Central memory CD8-positive, alpha-beta T cell (primary cell): ENCODE results near the gene STRIP2.

Source experiments
- ATAC-seq: fragments of 150-1000 bp; cut with Tn5 transposase; replicated peaks from 2 replicates; pipeline ENCODE4 v1.10.0; 2022; ENCODE audit warnings: mild to moderate bottlenecking, moderate FRiP score, moderate number of reproducible peaks; ENCODE audit not compliant: poor library complexity, severe bottlenecking; ENCODE audit errors: extremely low read depth
- DNase-seq, 2 donors: peaks; one replicate each; pipeline ENCODE4 v3.0.0; 2021; ENCODE audit warnings: low spot score in 2 of 2
- H3K27ac Mint-ChIP-seq: one replicate; pipeline ENCODE4 v1.8.0; 2022; ENCODE audit warnings: low read depth, mild to moderate bottlenecking, moderate library complexity, mixed read lengths
- H3K27me3 Mint-ChIP-seq: one replicate; pipeline ENCODE4 v1.8.0; 2022; ENCODE audit warnings: mixed read lengths
- H3K36me3 Mint-ChIP-seq: one replicate; pipeline ENCODE4 v1.8.0; 2022; ENCODE audit warnings: mild to moderate bottlenecking, moderate library complexity, mixed read lengths; ENCODE audit not compliant: insufficient read depth
- H3K4me1 Mint-ChIP-seq: one replicate; pipeline ENCODE4 v1.8.0; 2022; ENCODE audit warnings: mixed read lengths
- H3K4me3 Mint-ChIP-seq: one replicate; pipeline ENCODE4 v1.8.0; 2022; ENCODE audit warnings: mild to moderate bottlenecking, moderate library complexity, mixed read lengths
- H3K9me3 Mint-ChIP-seq: one replicate; pipeline ENCODE4 v1.8.0; 2022; ENCODE audit warnings: mixed read lengths

STRIP2 gene

DNA sequence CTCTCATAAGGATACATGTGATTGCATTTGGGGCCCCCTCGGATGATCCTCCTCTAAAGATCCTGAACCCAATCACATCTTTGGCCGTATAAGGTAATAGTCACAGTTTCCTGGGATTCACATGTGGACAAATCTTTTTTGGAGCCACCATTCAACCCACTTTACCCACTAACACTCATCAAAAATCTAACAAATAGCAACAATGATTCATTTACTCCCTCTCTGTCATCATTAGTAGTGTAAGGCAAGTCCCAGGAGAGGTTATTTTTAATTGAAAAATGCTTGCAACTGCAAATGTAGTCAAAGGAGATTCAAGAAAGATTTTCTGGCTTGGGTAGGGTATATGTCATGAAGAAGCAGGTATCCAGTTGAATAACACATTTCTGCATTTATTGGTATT is 58.2 kb downstream of the STRIP2 start:
- no peaks in the 10 kb centered on the region for H3K4me1 Mint-ChIP-seq
- no peaks in the 10 kb centered on the region for H3K27me3 Mint-ChIP-seq
- H3K27ac Mint-ChIP-seq: no peak overlapping the region
- H3K4me3 Mint-ChIP-seq: no peak overlapping the region
- DNase-seq (no peak), ATAC-seq (no peak)
- H3K36me3 Mint-ChIP-seq: no peaks in the 10 kb centered on the region
- no peaks in the 10 kb centered on the region for H3K9me3 Mint-ChIP-seq

DNA sequence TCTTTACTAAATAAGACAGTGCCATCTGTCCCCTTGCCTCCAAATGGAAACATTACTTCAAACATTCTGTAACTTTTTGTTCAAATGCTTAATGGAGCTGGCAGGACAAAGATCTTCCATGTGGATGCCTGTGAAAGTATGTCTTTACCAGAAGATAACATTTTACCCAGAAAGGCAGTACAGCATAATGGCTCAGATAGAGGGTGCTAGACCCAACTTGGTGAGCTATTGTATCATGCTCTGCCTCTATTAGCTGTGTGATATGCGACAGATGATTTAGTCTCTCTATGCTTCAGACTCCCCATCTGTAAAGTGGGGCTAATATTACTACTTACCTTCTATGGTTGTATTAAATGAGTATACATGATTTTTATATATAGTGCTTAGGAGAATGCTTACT is 59.3 kb downstream of the STRIP2 start:
- Mint-ChIP-seq H3K4me3 (no peak overlapping the region), H3K9me3 (no peaks in the 10 kb centered on the region), H3K36me3 (no peaks in the 10 kb centered on the region), H3K4me1 (no peaks in the 10 kb centered on the region), H3K27ac (no peak overlapping the region), H3K27me3 (no peaks in the 10 kb centered on the region)
- DNase-seq: no peak
- peak; percentile 40 for ATAC-seq

DNA sequence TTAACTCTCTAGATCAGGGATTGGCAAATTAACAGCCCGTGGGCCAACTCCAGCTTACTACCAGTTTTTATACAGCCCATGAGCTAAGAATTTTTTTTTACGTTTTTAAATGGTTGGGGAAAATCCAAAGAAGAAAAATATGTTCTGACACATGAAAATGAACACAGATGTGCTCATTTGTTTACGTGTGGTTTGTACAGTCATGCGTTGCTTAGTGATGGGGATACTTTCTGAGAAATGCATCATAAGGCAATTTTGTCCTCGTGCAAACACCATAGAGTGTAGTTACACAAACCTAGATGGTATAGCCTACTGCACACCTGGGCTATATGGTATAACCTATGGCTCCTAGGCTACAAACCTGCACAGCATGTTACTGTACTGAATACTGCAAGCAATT is 59.8 kb downstream of the STRIP2 start:
- Mint-ChIP-seq H3K4me1 (no peaks in the 10 kb centered on the region), H3K36me3 (no peaks in the 10 kb centered on the region), H3K27me3 (no peaks in the 10 kb centered on the region), H3K27ac (no peak overlapping the region), H3K9me3 (no peaks in the 10 kb centered on the region), H3K4me3 (no peak overlapping the region)
- no peak for DNase-seq
- peak; percentile 46 for ATAC-seq

DNA sequence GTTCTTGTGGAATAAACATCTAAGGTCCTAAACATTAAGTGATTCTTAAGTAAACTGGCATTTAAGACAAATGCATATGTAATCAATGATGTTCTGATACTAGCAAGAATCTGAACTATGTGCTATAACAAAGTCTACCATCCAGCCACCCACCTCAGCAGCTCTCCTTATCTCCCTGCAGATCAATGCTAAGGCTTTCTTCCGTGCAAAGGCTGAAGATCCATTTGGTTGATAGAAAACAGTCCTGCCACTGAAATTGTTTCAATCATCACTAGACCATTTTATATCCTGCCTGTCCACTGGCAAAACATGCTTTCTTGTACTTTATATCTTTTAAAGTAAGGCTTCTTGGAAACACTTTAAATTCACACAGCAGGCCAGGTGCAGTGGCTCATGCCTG is 61.8 kb downstream of the STRIP2 start:
- H3K4me3 Mint-ChIP-seq: no peak overlapping the region
- H3K4me1 Mint-ChIP-seq: peaks cover 3% of the 10 kb centered on the region
- DNase-seq (no peak), ATAC-seq (no peak)
- no peaks in the 10 kb centered on the region for H3K9me3 Mint-ChIP-seq
- no peaks in the 10 kb centered on the region for H3K27me3 Mint-ChIP-seq
- no peak overlapping the region for H3K27ac Mint-ChIP-seq
- no peaks in the 10 kb centered on the region for H3K36me3 Mint-ChIP-seq

DNA sequence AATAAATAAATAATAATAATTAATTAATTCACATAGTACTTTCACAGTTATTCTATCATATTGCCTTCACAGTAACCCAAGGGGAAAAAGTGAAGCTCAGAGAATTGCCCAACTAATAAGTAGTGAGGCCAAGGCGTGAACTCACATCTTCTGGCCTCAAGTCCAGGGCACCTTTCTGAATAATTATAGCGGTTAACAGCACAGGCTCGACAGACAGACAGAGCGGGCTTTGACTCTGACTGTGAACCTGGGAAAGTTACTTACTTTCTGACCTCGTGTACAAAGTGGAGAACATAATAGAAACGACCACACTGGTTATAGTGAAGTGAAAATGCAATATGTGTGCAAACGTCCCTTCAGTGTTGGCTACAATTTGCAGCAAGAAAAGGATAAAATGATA is 62.4 kb downstream of the STRIP2 start:
- Mint-ChIP-seq H3K9me3 (no peaks in the 10 kb centered on the region), H3K4me3 (no peak overlapping the region), H3K27me3 (no peaks in the 10 kb centered on the region), H3K4me1 (peaks cover 8% of the 10 kb centered on the region), H3K36me3 (peaks cover under 1% of the 10 kb centered on the region), H3K27ac (no peak overlapping the region)
- DNase-seq (no peak), ATAC-seq (no peak)

DNA sequence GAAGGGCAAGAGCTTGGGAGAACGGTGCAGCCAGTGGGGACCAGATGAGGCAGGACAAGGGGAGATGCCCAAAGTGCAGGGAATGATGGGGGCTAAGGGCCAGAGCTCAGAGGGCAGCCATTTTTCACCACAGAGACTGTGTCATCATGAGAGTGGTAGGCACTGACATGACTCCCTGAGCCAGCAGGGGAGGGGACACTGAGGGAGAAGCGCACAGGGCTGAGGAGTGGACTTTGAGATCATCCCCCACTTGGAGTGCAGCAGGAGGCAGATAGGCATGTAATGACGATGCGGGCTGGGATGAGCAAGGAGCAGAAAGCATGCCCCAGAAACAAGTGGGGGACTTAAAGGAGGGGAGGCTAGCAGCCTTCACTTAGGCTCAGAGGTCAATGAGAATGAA is 62.9 kb downstream of the STRIP2 start:
- Mint-ChIP-seq H3K27ac (no peak overlapping the region), H3K27me3 (no peaks in the 10 kb centered on the region), H3K4me1 (peaks cover 12% of the 10 kb centered on the region), H3K36me3 (peaks cover 5% of the 10 kb centered on the region), H3K4me3 (no peak overlapping the region), H3K9me3 (no peaks in the 10 kb centered on the region)
- DNase-seq (no peak), ATAC-seq (no peak)

DNA sequence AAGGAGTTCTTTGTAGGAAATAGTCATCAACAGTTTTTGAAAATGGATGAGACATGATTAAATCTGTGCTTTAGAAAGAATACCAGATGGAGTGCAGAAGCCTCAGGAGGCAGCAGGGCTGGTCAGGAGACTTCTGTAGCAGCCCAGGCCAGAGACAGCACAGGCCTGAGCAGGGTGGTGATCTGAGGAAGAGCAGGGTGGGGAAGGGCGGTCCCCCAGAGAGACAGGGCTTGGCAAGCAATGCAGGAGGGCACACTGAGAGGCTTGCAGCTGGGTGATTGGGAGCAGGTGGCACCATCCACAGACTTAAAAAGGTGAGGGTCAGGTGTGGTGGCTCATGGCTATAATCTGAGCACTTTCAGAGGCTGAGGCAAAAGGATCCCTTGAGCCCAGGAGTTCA is 63.8 kb downstream of the STRIP2 start:
- Mint-ChIP-seq H3K36me3 (peaks cover 6% of the 10 kb centered on the region), H3K27me3 (no peaks in the 10 kb centered on the region), H3K27ac (peak overlapping the region; percentile 23), H3K4me3 (no peak overlapping the region), H3K4me1 (peaks cover 14% of the 10 kb centered on the region), H3K9me3 (no peaks in the 10 kb centered on the region)
- DNase-seq (no peak), ATAC-seq (no peak)

DNA sequence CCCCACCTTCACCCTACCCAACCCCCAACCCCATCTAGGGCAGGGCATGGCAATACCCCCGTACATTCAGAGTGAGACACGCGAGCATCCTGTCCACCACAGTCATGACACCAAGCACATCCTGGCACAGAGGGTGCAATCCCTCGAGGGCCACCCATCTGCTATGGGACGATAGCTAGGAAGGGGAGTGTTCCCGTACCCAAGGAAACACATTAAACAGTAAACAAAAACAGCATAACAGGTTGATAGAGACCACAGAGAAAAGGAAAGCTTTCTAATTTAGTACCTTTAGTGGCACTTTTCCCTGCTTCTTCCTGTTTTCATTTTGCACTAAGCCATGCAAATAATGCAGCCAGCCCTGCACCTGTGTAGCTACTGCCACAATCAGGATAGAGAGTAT is 65.8 kb downstream of the STRIP2 start:
- peaks cover 8% of the 10 kb centered on the region for H3K36me3 Mint-ChIP-seq
- peaks cover 20% of the 10 kb centered on the region for H3K4me1 Mint-ChIP-seq
- no peak overlapping the region for H3K4me3 Mint-ChIP-seq
- no peaks in the 10 kb centered on the region for H3K27me3 Mint-ChIP-seq
- no peak for ATAC-seq
- no peak for DNase-seq
- H3K9me3 Mint-ChIP-seq: no peaks in the 10 kb centered on the region
- no peak overlapping the region for H3K27ac Mint-ChIP-seq

DNA sequence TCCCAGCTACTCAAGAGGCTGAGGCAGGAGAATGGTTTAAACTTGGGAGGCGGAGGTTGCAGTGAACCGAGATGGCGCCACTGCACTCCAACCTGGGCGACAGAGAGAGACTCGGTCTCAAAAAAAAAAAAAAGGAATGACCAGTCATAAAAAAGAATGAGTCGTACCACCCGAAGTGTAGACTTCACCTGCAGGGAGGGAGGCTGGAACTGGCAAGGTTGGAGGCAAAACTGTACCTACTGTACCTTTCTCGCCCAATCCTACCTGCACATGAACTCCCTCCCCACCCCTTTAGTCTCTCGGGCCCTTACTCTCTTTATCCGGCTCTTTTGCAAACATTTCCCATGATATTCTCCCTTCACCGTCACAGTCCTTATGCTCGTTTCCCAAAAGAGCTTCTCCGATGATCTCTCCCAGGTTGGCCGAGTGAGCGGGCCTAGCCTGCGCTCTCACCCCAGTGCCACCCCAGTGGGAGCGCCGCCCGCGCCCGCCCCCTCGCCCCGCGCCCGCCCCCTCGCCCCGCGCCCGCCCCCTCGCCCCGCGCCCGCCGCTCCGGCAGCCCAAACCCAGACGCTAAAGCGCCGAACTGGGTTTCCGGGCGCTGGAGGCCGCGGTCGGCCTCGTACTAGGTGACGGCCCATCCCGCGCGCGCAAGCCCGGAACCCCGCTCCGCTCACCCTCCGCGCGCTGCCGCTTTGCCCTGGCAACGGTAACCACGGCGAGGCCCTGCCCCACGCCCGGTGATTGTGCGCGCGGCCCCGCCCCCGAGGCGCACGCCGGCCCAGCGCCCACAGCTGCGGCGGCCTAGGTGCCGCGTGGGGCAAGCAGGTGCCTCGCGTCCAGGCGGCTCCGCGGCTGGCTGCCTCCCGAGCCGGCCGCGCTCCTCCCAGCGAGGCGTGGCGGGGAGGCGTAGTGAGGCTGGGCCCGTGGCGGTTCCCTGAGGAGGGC is 67.8 kb downstream of the STRIP2 start, which contains the start of gene SMKR1:
TSS of gene SMKR1 (plus strand) at position 772 of the 948 bp plus-strand sequence. CDS start 294 bp downstream, outside the sequence.
- DNase-seq (peak; percentile 88 to 93), ATAC-seq (peak; percentile 98)
- Mint-ChIP-seq H3K9me3 (no peaks in the 10 kb centered on the region), H3K36me3 (peaks cover 10% of the 10 kb centered on the region), H3K27ac (peak within 1 kb of the TSS; percentile 77), H3K4me3 (peak within 1 kb of the TSS; percentile 70), H3K27me3 (no peaks in the 10 kb centered on the region), H3K4me1 (peaks cover 20% of the 10 kb centered on the region)

DNA sequence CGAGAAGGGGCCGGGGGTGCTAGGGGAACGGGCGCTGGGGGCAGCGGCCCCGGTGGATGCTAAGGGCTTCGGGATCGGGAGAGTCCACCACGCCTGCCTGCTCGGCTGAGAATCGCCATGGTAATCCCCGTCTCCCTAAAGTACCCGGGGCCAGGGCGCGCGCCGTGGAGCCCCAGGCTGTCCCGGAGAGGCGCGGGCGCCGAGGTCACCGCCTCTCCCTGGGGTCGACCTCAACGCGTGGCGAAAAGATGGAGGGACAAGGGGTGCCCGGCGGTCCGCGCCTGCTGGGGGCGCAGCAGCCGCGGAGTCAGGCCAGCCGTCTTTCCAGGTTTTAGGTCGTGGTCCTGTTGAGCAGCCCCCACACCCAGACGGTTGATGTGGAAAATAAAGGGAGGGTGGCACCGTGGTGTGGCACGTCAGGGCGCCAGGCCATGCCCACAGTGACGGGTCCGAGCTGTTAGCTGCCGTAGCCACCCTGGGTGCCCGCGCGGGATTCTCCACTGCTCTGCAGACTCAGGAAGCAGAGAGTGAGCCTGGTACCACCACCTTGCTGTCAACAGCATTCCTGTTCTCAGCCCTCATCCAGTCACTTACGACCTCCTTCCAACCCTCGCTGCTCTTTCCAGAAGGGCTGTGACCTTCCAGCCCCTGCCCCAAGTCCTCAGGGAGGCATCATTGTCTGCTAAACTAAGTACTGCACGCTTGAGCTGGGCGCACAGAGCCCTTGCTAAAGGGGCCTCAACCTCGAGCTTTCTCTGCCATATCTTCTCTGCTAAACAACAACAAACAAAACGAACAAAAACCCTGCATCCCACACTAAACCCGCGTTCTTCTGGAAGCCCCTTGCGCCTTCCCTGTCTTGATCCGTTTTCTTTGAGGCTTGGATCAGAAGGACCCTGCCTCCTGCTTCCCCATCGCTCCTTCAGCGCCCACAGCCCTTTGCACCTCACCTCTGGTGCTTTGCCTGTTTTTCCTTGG is 68.8 kb downstream of the STRIP2 start:
- ATAC-seq: peak; percentile 3
- peak in 1 of 2 donors; percentile 15 for DNase-seq
- peaks cover 20% of the 10 kb centered on the region for H3K4me1 Mint-ChIP-seq
- H3K9me3 Mint-ChIP-seq: no peaks in the 10 kb centered on the region
- peak overlapping the region; percentile 70 for H3K4me3 Mint-ChIP-seq
- H3K27ac Mint-ChIP-seq: peak overlapping the region; percentile 77
- H3K27me3 Mint-ChIP-seq: no peaks in the 10 kb centered on the region
- peaks cover 10% of the 10 kb centered on the region for H3K36me3 Mint-ChIP-seq

DNA sequence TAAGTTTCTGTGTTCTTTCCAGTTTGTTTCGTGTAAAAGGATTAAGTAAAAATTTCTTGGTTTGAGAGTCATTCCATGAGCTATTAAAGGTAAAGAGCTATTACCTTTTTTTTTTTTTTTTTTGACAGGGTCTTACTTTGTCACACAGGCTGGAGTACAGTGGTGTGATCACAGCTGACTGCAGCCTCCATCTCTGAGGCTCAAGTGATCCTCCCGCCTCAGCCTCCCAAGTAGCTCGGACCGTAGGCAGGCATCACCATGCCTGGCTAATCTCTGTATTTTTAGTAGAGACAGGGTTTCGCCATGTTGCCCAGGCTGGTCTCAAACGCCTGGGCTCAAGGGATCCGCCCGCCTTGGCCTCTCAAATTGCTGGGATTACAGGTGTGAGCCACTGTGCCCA is 69.5 kb downstream of the STRIP2 start:
- H3K27ac Mint-ChIP-seq: peak overlapping the region; percentile 77
- peaks cover 10% of the 10 kb centered on the region for H3K36me3 Mint-ChIP-seq
- peak overlapping the region; percentile 70 for H3K4me3 Mint-ChIP-seq
- DNase-seq: no peak
- H3K27me3 Mint-ChIP-seq: no peaks in the 10 kb centered on the region
- no peak for ATAC-seq
- H3K4me1 Mint-ChIP-seq: peaks cover 20% of the 10 kb centered on the region
- H3K9me3 Mint-ChIP-seq: no peaks in the 10 kb centered on the region

DNA sequence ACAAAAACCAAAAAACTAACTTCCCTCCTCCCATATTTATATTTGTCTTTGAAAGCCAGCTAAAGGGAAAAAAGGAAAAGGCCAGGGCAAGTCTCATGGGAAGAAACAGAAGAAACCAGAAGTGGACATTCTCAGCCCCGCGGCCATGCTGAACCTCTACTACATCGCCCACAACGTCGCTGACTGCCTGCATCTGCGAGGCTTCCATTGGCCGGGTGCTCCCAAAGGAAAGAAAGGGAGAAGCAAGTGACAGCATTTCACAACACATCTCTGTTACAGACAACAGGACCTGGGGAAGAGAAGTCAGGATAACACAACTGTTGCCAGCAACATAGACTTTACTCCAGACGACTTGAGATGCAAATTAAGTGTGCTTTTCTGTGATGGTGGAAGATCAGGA is 78.0 kb downstream of the STRIP2 start:
- no peak overlapping the region for H3K4me3 Mint-ChIP-seq
- H3K4me1 Mint-ChIP-seq: no peaks in the 10 kb centered on the region
- H3K27ac Mint-ChIP-seq: no peak overlapping the region
- H3K9me3 Mint-ChIP-seq: no peaks in the 10 kb centered on the region
- H3K27me3 Mint-ChIP-seq: no peaks in the 10 kb centered on the region
- DNase-seq: no peak
- ATAC-seq: no peak
- H3K36me3 Mint-ChIP-seq: peaks cover 4% of the 10 kb centered on the region
